Measurements from ENCODE around the gene SAYSD1. TPM values are rescaled to one million over a fixed set of nuclear protein-coding genes. Genes with fewer than 3 reads are reported as not detected.

SAYSD1 gene
- total RNA-seq, 1 experiment from 2014 or later, result 9.4 TPM

- TF ChIP-seq CTCF (conservative IDR thresholded peaks at IDR 0.05), result no peak
- Mint-ChIP-seq H3K4me3 (no peak overlapping the region), H3K36me3 (ENCODE audit: insufficient read depth in 1 of 3, low read depth in 3 of 3) (peaks cover 0 to 7% (median 3%) of the 10 kb centered on the region in 3 experiments; a peak in 4 of 7 replicates), H3K4me1 (peaks cover 14 to 17% of the 10 kb centered on the region in 2 experiments), H3K9me3 (no peaks in the 10 kb centered on the region), H3K27ac (no peak overlapping the region), H3K27me3 (ENCODE audit: low read depth) (peaks cover 11% of the 10 kb centered on the region)
- Histone ChIP-seq H3K9ac (ENCODE audit: extremely low read depth, insufficient read length, low read length) (no peak overlapping the region), H2AK5ac (ENCODE audit: insufficient read length, low read length) (no peak overlapping the region), H3K79me2 (ENCODE audit: insufficient read depth, low read length) (no peaks in the 10 kb centered on the region), H2BK15ac (ENCODE audit: low read depth, low read length) (no peak overlapping the region), H4K8ac (replicated peaks; ENCODE audit: insufficient read length, low read depth, low read length) (no peak overlapping the region), H3K4ac (ENCODE audit: low read depth, low read length) (no peak overlapping the region), H4K91ac (ENCODE audit: insufficient read length, low read depth, low read length) (no peak overlapping the region), H3K14ac (ENCODE audit: insufficient read depth, low read length) (no peak overlapping the region), H2BK20ac (ENCODE audit: low read depth, low read length, poor library complexity, severe bottlenecking) (no peak overlapping the region), H3T11ph (ENCODE audit: low read length) (no peak overlapping the region), H3K27ac (ENCODE audit: insufficient read length, low read depth, low read length) (no peak overlapping the region), H3K79me1 (ENCODE audit: insufficient read depth, low read depth, low read length, poor library complexity, severe bottlenecking) (no peaks in the 10 kb centered on the region), H2AFZ (ENCODE audit: low read length) (no peak overlapping the region), H3K18ac (ENCODE audit: insufficient read length, low read depth, low read length) (no peak overlapping the region), H3K9me3 (ENCODE audit: control insufficient read depth, low read depth, low read length) (no peaks in the 10 kb centered on the region), H4K20me1 (ENCODE audit: control insufficient read depth, insufficient read depth, insufficient read length) (peaks cover 3% of the 10 kb centered on the region), H4K5ac (ENCODE audit: insufficient read length, low read depth, low read length) (no peak overlapping the region), H3K23ac (ENCODE audit: insufficient read length, low read depth, low read length) (no peak overlapping the region), H2BK12ac (ENCODE audit: insufficient read length, low read depth, low read length) (no peak overlapping the region), H3K56ac (ENCODE audit: insufficient read length, low read depth, low read length) (no peak overlapping the region), H3K4me2 (ENCODE audit: insufficient read depth, insufficient read length, low read length) (no peak overlapping the region), H3K27me3 (ENCODE audit: insufficient read depth, low read length) (no peaks in the 10 kb centered on the region), H3K4me1 (ENCODE audit: insufficient read depth, low read length) (no peaks in the 10 kb centered on the region), H2BK5ac (ENCODE audit: insufficient read length, low read length) (no peak overlapping the region), H2BK120ac (ENCODE audit: low read depth, low read length, poor library complexity, severe bottlenecking) (no peak overlapping the region), H3K23me2 (ENCODE audit: insufficient read length, low read depth, low read length, poor library complexity, severe bottlenecking) (peaks cover 2% of the 10 kb centered on the region)
- WGBS (ENCODE audit: extremely low coverage, insufficient read length, low lambda C conversion rate), result no CpG with 5 or more reads among the region's 6 CpGs
- no peak for DNase-seq
Measured at GRCh38 chr6:39058471-39059147, 56.4 kb downstream of the SAYSD1 start.

Measured in H9 (cell line).